ENCODE results near the gene LCOR. TPM values are rescaled to one million over a fixed set of nuclear protein-coding genes. Genes with fewer than 3 reads are reported as not detected.

LCOR gene
- total and polyA plus RNA-seq, 9 of the 15 experiments (the other 6 are each of a cell fraction or from before 2014, with no cell fraction given), result 3.6 to 25.2 (median 14.4) TPM

DNA sequence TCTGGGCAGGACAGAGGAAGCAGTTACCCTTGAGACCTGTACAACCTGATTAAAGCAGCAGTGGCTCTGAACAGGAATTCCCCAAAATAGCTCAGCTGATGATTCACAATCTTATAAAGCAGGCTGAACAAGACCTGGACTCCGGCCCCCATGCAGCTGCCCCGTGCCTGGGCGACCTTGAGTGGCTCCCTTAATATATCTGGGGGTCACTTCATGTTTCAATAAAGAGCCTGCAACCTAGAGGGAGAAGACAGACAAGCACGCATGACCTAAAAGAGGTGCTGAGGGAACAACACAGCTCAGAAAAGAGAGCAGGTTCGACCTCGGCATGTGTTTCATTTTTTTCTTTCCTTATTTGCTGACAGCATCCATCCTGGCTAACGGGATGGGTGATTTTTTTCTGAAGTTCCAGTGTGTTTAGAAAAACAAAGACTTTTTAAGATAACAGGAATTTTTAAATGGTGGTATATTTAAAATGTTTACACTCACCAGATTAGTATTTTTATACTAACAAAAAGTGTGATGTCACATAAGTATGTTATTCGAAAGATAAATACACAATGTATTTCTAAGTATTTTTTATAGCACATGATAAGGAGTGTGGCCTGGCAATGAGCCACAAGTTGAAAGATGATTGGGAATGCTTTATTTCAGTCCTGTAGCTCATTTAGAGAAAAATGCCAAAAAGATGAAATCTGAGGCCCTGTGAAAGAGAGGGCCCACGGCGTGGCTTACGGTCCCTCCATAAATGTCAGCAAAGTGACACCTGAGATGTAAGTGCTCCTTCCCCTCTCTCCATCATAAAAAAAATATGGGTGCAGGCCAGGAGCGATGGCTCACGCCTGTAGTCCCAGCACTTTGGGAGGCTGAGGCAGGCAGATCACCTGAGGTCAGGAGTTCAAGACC lies 192.3 kb downstream of the LCOR start:
- Histone ChIP-seq H3K9me3 (replicated peaks; ENCODE audit: control insufficient read depth, insufficient read depth, low read depth, low read length) (no peaks in the 10 kb centered on the region), H3K27ac (ENCODE audit: extremely low read depth, low read depth, low read length) (no peak overlapping the region), H3K4me2 (ENCODE audit: insufficient read depth, low read length) (peak overlapping the region; percentile 25; the same call in 1 of the 2 replicates), H3K36me3 (ENCODE audit: control insufficient read depth, insufficient read depth, low read length) (no peaks in the 10 kb centered on the region), H3K79me2 (ENCODE audit: control insufficient read depth, insufficient read depth, low read length) (no peaks in the 10 kb centered on the region), H3K4me1 (replicated peaks in 1 of 2; ENCODE audit: control insufficient read depth in 2 of 2, insufficient read depth in 2 of 2, low read length in 2 of 2) (peaks cover 0 to 4% of the 10 kb centered on the region in 2 experiments; a peak in 2 of 5 replicates), H3K27me3 (ENCODE audit: control insufficient read depth in 2 of 2, insufficient read depth in 2 of 2, low read length in 2 of 2) (peaks cover 6 to 27% of the 10 kb centered on the region in 2 experiments), H3K4me3 (no peak overlapping the region), H3K9me1 (ENCODE audit: control insufficient read depth, insufficient read depth, low read length) (no peaks in the 10 kb centered on the region), H2AFZ (ENCODE audit: low read depth, low read length) (peak overlapping the region; percentile 74), H4K20me1 (replicated peaks; ENCODE audit: control insufficient read depth, insufficient read depth, low read length) (no peaks in the 10 kb centered on the region), H3K9ac (ENCODE audit: insufficient read depth in 1 of 2, low read depth in 2 of 2, low read length in 2 of 2) (no peak overlapping the region)
- no TSS peak for BruUV-seq (replicated peaks)
- in situ Hi-C loops (cut with MboI), result no loop called here
- TF ChIP-seq SAFB (IDR thresholded peaks at IDR 0.05; ENCODE audit: borderline replicate concordance, low read depth, low read length), result no peak
- 0 out of 2 replicates have a peak, but pooled peaks have one; percentile 3 for TF ChIP-seq C11orf30 (IDR thresholded peaks at IDR 0.05; ENCODE audit: low read depth)
- peak; percentile 68 for TF ChIP-seq MEF2A (IDR thresholded peaks at IDR 0.05; ENCODE audit: control insufficient read depth, low read depth, low read length)
- TF ChIP-seq, protein P1, sequence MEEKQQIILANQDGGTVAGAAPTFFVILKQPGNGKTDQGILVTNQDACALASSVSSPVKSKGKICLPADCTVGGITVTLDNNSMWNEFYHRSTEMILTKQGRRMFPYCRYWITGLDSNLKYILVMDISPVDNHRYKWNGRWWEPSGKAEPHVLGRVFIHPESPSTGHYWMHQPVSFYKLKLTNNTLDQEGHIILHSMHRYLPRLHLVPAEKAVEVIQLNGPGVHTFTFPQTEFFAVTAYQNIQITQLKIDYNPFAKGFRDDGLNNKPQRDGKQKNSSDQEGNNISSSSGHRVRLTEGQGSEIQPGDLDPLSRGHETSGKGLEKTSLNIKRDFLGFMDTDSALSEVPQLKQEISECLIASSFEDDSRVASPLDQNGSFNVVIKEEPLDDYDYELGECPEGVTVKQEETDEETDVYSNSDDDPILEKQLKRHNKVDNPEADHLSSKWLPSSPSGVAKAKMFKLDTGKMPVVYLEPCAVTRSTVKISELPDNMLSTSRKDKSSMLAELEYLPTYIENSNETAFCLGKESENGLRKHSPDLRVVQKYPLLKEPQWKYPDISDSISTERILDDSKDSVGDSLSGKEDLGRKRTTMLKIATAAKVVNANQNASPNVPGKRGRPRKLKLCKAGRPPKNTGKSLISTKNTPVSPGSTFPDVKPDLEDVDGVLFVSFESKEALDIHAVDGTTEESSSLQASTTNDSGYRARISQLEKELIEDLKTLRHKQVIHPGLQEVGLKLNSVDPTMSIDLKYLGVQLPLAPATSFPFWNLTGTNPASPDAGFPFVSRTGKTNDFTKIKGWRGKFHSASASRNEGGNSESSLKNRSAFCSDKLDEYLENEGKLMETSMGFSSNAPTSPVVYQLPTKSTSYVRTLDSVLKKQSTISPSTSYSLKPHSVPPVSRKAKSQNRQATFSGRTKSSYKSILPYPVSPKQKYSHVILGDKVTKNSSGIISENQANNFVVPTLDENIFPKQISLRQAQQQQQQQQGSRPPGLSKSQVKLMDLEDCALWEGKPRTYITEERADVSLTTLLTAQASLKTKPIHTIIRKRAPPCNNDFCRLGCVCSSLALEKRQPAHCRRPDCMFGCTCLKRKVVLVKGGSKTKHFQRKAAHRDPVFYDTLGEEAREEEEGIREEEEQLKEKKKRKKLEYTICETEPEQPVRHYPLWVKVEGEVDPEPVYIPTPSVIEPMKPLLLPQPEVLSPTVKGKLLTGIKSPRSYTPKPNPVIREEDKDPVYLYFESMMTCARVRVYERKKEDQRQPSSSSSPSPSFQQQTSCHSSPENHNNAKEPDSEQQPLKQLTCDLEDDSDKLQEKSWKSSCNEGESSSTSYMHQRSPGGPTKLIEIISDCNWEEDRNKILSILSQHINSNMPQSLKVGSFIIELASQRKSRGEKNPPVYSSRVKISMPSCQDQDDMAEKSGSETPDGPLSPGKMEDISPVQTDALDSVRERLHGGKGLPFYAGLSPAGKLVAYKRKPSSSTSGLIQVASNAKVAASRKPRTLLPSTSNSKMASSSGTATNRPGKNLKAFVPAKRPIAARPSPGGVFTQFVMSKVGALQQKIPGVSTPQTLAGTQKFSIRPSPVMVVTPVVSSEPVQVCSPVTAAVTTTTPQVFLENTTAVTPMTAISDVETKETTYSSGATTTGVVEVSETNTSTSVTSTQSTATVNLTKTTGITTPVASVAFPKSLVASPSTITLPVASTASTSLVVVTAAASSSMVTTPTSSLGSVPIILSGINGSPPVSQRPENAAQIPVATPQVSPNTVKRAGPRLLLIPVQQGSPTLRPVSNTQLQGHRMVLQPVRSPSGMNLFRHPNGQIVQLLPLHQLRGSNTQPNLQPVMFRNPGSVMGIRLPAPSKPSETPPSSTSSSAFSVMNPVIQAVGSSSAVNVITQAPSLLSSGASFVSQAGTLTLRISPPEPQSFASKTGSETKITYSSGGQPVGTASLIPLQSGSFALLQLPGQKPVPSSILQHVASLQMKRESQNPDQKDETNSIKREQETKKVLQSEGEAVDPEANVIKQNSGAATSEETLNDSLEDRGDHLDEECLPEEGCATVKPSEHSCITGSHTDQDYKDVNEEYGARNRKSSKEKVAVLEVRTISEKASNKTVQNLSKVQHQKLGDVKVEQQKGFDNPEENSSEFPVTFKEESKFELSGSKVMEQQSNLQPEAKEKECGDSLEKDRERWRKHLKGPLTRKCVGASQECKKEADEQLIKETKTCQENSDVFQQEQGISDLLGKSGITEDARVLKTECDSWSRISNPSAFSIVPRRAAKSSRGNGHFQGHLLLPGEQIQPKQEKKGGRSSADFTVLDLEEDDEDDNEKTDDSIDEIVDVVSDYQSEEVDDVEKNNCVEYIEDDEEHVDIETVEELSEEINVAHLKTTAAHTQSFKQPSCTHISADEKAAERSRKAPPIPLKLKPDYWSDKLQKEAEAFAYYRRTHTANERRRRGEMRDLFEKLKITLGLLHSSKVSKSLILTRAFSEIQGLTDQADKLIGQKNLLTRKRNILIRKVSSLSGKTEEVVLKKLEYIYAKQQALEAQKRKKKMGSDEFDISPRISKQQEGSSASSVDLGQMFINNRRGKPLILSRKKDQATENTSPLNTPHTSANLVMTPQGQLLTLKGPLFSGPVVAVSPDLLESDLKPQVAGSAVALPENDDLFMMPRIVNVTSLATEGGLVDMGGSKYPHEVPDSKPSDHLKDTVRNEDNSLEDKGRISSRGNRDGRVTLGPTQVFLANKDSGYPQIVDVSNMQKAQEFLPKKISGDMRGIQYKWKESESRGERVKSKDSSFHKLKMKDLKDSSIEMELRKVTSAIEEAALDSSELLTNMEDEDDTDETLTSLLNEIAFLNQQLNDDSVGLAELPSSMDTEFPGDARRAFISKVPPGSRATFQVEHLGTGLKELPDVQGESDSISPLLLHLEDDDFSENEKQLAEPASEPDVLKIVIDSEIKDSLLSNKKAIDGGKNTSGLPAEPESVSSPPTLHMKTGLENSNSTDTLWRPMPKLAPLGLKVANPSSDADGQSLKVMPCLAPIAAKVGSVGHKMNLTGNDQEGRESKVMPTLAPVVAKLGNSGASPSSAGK (IDR thresholded peaks at IDR 0.05), result no peak
- TF ChIP-seq, protein P2, sequence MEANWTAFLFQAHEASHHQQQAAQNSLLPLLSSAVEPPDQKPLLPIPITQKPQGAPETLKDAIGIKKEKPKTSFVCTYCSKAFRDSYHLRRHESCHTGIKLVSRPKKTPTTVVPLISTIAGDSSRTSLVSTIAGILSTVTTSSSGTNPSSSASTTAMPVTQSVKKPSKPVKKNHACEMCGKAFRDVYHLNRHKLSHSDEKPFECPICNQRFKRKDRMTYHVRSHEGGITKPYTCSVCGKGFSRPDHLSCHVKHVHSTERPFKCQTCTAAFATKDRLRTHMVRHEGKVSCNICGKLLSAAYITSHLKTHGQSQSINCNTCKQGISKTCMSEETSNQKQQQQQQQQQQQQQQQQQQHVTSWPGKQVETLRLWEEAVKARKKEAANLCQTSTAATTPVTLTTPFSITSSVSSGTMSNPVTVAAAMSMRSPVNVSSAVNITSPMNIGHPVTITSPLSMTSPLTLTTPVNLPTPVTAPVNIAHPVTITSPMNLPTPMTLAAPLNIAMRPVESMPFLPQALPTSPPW (CRISPR knock-in tag; IDR thresholded peaks at IDR 0.05), result no peak
- DNase-seq (ENCODE audit: extremely low read depth in 1 of 4, low spot score in 3 of 4) (peak in 1 of 4 experiments; percentile 12), ATAC-seq (no peak), FAIRE-seq (no peak)
- POLR2A ChIA-PET, result interaction anchor here (0.6 to 0.8 kb wide), 2 partner anchors 31 to 139 kb away, joined by 3 read pairs; no protein-coding TSS in a partner anchor
- WGBS (ENCODE audit: insufficient coverage, low coverage, missing lambda C conversion rate), result 39% methylated on average over 10 of the region's 13 CpGs
- CTCF ChIA-PET (ENCODE audit: low intra/inter-chr PET ratio), result no interaction called here
- intact Hi-C loops (cut with micrococcal nuclease), result loop anchor here (5.0 to 10.0 kb wide), 3 partner anchors 110 to 380 kb away; no protein-coding TSS in a partner anchor
